GM18870 (cell line): ENCODE results near the gene ATP2A3.

Source experiments
- ATAC-seq: cut with Tn5 transposase; IDR thresholded peaks from one replicate; pipeline ENCODE4 v1.9.1; 2021; ENCODE audit warnings: moderate library complexity; ENCODE audit not compliant: unreplicated experiment

The ATP2A3 gene

DNA sequence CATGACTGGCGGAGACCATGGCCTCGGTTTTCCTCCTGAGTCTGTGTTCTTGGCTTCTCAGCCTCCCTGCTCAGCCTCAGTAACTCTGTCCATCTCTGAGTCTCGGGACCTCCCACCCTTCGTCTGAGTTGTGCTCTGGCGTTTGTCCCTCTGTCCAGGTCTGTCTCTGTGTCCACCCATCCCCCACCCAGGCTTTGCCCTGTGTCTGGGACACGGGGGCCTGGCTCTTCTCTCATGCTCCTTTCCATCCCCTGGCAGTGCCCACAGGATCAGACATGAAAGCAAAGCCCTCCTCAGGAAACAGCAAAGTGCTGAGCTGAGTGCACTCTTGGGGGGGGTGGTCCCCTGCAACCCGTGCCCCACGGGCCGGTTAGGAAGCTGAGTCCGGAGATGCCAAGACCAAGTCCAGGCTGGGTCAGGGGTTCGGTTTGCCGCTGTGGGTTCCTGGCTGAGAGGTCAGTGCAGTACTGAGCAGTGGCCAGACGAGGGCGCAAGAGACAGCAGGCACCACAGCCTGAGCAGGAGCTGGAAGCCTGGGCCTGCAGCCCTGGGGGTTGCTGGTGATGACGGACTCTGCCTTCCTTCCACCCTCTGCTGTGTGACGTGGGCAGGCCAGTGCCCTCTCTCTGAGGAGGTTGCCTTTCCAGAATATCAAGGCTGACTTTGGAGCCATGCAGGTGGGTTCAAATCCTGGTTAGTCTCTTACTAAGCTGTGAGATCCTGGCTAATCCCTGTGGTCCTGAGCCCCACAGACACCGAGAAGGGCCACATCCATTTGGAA, 50.5 kb downstream of the ATP2A3 start:
- peak; percentile 34 for ATAC-seq

DNA sequence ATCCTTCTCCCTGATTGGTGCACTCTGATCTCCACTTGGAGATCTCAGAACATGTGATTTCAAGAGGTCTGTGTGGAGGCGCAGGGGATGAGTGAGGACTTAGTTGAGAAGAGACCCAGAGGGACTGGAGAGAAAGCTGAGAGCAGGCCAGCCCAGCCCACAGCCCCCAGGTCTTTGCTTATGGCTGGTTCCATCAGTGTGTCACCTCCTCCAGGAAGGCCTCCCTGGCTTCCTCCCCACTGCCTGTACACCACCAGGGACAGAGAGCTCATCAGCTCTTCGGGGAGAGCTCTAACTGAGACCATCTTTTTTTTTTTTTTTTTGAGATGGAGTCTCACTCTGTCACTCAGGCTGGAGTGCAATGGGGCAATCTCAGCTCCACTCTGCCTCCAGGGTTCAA, 51.4 kb downstream of the ATP2A3 start:
- ATAC-seq, result no peak

- peak; percentile 69 for ATAC-seq
These were observed 52.8 kb downstream of the ATP2A3 start for GRCh38 chr17:3911271-3912053.

DNA sequence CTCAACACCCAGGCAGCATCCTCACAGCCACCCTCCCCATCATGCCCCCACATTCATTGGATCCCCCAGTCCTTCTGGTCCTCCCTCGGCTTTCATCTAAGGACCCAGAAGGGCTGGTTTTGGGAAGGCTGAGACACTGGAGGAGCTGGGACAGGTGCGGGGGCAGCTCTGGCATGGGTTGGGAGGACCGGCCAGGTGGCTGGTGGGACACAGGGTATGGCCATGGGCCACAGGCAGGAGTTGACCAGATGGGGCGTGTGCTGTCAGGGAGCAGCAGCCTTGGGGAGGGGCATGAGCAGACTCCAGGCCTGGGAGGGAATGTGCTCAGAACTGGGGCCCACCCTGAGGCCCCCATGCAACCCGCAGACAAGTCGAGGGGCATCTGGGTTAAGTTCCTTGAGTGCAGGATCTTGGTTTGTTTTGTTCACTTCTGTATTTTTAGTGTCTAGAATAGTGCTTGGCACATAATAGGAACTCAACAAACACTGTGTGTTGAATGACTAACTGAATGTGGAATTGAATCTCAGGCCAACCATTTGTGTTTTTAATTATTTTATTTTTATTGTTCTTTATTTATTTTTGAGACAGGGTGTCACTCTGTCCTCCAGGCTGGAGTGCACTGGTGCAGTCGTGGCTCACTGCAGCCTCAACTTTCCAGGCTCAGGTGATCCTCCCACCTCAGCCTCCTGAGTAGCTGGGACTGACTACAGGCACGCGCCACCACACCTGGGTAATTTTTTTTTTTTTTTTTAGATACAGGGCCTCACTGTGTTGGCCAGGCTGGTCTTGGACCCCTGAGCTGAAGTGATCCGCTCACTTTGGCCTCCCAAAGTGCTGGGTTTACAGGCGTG, 53.6 kb downstream of the ATP2A3 start:
- no peak for ATAC-seq

DNA sequence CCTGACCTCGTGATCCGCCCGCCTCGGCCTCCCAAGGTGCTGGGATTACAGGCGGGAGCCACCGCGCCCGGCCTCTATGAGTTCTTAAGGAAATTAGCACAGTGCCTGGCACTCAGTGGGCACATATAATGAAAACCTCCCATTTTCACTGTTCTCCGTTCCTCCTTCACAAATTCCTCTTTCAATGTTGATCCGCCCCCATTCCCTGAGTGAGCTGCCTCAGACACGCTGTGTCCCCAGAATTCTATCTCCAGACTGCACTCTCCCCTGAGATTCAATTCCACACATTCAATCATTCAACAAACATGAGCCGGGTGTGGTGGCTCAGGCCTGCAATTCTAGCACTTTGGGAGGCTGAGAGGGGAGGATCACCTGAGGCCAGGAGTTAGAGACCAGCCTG, 55.0 kb downstream of the ATP2A3 start:
- ATAC-seq, result no peak

DNA sequence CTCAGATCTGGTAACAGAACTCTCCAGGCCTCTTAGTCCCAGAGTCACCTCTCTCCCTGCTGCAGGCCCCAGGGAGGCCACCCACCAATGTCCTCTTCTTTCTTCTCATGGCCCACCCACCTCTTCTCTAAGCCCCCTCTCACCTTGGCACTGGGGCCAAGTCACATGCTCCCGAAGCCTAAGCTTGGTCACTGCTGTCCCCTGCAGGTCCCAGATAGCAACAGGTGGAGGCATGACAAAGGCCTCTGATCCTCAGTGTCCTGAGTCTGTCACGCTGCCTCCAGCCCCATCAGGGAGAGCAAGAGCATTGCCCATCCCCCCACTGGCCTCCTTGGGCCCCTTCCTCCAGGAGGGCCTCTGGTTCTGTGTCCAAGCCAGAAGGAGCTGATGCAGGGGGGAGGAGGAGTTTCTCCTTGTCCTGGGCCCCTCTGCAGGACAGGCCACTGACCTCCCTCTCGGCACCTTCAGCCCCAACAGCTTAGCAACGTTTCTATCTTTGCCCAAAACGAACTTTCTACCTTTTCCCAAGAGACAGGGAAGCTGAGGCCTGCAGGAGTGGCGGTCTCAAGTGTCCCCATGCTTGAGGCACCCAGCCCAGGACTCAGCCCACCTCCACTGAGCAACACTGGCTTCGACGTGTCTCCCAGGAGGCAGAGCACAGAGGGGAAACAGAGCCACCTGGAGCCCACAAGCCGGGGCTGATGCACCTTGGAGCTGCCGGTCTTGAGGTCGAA, 56.6 kb downstream of the ATP2A3 start:
- ATAC-seq, result no peak

DNA sequence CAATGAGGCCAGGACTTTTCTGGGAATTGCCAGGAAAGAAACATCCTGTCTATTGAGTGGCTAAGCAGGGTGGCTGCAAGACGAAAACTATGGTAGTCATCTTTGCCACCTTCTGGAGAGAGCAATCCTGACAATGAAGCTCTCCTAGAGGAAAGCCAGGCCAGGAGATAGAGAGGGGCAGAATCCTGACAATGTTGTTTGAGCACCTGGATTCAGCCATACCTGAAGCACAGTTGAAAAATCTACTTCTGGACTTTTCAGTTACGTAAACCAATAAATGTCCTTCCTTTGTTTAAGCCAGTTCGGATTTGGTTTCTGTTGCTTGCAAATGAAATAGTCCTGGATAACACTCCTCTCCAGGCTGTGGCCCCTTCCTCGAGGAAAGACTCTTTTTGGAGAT, 57.4 kb downstream of the ATP2A3 start:
- no peak for ATAC-seq

DNA sequence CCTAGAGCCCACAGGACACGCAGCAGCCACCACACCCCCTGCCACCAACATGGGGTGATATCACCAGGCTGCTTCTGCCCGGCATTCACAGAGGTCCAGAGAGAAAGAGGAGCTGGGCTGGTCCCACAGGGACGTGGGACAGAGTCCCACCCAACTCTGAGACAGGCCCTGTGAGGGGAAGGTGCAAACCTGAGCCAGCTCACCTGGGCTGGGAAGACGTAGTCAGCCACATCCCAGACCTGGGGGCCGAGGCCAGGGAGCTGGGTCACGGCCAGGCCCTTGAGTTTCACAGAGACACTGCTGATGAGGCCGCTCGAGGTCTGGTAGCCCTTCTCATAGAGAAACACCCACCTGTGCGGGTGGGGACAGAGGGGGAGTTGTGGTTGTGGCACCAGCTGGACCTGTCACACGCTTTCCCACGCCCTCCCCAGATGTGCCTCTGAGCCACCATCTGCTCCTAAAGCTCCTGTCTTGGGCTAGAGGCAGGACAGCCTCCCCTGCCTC, 59.2 kb downstream of the ATP2A3 start:
- no peak for ATAC-seq

- no peak for ATAC-seq
These were observed 59.7 kb downstream of the ATP2A3 start for GRCh38 chr17:3904501-3904900.

DNA sequence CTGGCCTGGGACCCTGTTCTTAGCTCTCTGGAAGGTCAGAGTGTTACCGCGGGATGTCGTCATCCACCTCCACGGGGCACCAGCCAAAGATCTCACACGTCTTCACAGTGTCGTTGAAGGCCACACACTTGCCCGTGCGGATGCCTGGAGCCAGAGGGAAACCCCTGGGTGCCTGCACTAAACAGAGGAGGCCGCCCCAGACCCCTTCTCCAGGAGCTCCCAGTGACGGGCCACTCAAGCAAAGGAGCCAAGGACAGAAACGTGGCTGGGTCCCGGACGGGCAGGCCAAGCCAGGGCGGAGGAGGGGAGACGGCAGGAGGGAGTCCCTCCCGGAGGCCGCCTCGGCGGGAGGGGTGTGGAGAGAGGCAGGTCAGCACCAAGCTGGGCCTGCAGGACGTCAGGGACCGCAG, 60.4 kb downstream of the ATP2A3 start:
- no peak for ATAC-seq

- ATAC-seq, result no peak
These were observed 61.0 kb downstream of the ATP2A3 start for GRCh38 chr17:3903051-3903825.

DNA sequence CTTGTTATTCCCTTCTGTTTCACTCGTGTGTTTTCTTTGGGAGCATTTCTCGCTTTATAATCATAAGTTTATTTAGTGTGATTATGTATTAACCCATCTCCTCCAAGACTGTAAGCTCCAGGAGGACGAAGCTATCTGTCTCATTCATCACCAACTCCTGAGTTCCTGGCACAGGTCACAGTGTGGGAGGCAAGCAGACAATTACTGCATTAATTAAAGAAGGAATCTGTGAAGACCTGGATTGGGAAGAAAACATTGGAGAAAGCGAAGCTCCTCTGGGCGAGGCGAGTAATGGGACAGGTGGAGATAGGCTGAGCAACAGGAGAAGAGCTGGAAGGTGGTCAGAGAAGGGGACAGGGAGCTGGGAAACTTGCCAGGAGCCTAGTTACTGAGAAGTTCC, 63.6 kb downstream of the ATP2A3 start:
- no peak for ATAC-seq

DNA sequence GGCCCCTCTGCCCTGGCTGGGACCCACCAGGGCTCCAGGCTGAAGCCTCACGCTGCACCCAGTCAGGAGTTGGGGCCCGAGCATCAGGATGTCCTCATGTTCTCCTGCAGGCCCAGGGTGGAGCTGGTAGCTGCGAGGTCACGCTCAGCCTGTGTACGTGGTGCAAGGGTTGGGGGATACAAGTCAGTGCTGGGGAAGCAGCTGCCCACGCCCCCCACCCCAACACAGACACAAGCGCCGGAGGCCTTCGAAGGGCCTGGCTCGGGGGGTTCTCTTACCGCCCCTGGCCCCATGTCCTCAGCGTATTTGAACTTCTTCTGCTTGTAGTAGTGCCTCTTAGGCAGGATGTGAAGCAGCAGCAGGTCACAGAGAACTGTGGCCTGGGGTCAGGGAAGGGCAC, 66.5 kb downstream of the ATP2A3 start:
- no peak for ATAC-seq

DNA sequence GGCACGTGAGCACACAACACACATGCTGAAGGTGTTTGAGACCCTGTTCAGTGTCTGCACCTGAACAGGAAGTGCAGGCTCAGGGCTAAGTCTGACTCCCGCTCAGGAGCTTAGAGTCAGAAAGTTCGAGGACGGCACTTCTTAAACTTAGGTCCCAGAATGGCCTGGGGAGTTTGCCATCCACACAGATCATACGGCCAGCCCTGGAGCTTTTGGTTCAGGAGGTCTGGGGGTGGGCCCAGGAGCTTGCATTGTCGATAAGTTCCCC, 67.3 kb downstream of the ATP2A3 start:
- no peak for ATAC-seq

DNA sequence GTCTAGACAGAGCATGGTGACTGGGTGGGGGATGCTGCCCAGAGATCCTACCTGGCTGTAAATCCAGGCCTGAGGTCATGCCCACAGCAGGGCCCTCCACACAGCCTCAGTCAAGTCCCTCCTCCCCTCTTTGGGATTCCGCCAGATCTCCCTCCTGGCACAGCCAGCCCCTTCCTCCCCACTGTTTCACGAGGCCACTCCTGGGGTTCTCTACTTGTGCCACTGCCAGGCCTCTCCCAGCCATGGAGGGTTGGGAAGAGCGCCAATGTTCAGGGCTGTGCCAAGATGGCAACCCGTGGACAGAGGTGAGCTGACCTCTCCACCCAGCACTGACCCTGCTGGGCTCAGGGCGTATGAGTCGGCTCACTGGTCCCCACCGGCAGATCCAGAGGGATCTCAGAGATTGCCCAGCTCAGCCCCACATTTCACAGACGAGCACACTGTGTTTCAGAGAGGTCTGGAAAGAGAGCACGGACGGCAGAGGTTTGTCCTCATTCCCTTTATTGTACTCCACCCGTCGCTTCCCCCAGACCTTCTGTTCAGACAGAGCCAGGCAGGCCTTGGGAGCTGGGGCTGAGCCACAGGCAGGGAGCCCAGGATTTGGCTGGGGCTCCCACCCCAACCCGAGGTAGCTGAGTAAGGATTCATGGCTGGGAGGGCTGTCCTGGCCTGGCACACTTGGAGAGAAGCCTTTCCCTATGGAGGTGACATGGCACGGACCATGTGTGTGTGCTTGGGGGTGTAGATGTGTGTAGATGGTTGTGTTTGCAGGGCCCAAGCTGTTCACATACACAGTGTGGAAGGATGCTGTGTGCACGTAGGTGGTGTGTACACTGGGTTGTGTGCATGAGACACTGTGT, 67.9 kb downstream of the ATP2A3 start:
- no peak for ATAC-seq

- no peak for ATAC-seq
These were observed 68.9 kb downstream of the ATP2A3 start for GRCh38 chr17:3895354-3895753.

DNA sequence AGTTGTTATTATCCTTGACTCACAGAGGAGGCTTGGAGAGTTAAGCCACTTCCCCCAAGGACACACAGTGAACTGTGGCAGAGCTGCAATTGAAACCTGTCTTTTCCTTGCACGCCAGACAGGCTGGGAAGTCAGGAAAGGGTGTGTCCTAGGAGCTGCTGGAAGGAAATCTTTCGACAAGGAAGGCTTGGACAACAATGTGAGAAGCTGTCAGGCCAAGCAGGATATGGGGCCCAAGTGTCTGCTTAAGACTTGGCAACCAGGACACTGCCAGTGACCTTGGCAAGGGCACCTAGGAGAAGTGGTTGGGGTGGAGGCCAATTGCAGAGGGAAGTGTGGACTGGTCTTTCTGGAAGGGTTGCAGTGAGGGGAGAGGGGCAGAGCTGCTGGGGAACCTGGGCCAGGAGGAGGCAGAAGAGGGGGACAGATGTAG, 69.3 kb downstream of the ATP2A3 start:
- no peak for ATAC-seq

DNA sequence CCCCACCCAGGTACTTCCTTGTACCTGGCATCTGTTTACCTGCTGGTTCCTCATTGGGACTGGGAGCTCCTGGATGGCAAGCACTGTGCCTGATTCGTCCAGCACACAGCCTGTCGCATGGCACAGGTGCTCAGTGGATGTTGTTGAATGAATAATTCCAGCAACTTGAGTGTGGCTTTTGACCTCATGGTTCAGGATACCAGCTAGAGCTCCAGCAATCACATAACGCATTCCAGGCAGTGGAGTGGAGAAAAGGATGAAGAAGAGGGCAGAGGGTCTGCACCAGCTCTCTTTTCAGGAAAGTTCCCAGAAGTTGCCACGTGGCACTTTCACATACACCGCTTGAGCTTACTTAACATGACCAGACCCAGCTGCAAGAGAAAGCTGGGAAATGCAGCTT, 70.0 kb downstream of the ATP2A3 start:
- no peak for ATAC-seq

DNA sequence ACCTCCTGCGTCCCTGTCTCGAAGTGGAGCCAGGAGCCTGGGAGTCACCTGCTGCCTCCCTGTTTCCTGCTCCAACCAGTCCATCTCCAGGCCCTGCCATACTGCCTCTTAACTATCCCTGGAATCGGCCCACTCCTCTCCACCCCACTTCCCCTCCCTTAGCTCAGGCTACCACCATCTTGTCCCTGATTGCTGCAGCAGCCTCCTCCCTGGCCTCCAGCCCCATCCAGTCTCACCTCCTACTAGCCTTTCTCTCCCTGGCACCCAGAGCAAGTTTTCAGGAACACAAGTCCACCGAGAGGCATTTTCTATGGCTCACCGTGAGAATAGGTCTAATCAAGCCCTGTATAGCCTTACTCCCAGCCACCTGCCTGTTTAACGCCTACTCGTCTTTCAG, 70.5 kb downstream of the ATP2A3 start:
- ATAC-seq, result no peak
